ENCODE measurements around the gene NYAP1. TPM values are rescaled to one million over a fixed set of nuclear protein-coding genes. Genes with fewer than 3 reads are reported as not detected.
A peak's percentile ranks its signal among the peaks of the same experiment; 100 is the strongest.
"Not testable (repeated sequence)": the region's sequence is repeated elsewhere in the genome, so short reads cannot be mapped to it uniquely, and the experiment has no call there.

The NYAP1 gene
- under 1 TPM; 0.27 to 0.47 TPM for total RNA-seq
- long read RNA-seq, result 0 reads

- intact Hi-C loops (cut with DNase I, micrococcal nuclease), result no loop called here
- DNase-seq (peak; percentile 66 to 73), ATAC-seq (peak; percentile 49)
Measured at GRCh38 chr7:100483722-100484672, at the start of gene NYAP1. Gene NYAP1, plus strand, starts transcription at chr7:100483927. Its CDS starts 1,385 bp downstream, at chr7:100485312.

GRCh38 chr7:100434297-100435144 lies 49.2 kb upstream of the NYAP1 start:
- intact Hi-C loops (cut with DNase I, micrococcal nuclease), result no loop called here
- DNase-seq, result no peak
- ATAC-seq, result no peak

DNA sequence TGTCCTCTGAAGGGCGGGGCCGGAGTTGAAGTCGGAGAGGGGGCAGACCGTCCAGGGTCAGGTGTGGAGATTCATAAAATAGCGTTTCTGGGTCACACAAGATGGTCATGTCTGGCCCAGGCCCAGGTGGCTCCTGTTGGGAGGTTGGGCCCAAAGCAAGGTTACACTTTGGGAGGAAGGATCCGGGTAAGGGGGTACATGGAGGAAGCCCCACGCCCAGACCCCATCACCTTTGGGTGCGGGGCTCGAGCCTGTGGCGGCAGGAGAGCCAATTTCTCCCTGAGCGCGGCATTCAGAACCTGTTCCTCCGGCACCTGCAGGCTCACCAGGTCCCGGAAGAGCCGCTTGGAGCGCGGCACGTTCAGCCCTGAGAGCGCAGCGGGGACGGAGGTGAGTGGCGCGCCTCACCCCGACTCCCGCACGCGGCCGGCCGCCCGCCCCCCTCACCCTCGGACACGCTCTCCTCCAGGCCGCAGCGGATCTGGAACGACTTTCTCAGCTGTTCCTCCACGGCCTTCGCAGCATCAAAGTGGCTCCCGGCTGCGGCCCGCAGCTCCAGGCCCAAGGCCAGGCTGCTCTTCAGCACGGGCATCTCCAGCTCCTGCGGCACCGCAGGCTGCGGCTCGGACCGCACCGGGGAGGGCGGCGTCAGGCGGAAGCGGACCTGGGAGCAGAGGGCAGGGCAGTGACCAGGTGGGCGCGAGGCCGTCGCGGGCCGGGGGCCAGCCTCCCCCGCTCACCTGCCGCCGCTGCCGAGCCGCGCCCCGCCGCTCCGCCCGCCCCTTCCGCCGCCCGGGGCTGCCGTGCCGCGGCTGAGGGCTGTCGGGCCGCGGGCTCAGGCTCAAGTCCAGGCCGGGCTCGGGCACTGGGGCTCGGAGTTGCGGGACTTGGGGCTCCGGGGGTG lies 48.1 kb upstream of the NYAP1 start:
- ATAC-seq (peak; percentile 55), DNase-seq (peak; percentile 45 to 66)
- intact Hi-C loops (cut with DNase I, micrococcal nuclease), result no loop called here

DNA sequence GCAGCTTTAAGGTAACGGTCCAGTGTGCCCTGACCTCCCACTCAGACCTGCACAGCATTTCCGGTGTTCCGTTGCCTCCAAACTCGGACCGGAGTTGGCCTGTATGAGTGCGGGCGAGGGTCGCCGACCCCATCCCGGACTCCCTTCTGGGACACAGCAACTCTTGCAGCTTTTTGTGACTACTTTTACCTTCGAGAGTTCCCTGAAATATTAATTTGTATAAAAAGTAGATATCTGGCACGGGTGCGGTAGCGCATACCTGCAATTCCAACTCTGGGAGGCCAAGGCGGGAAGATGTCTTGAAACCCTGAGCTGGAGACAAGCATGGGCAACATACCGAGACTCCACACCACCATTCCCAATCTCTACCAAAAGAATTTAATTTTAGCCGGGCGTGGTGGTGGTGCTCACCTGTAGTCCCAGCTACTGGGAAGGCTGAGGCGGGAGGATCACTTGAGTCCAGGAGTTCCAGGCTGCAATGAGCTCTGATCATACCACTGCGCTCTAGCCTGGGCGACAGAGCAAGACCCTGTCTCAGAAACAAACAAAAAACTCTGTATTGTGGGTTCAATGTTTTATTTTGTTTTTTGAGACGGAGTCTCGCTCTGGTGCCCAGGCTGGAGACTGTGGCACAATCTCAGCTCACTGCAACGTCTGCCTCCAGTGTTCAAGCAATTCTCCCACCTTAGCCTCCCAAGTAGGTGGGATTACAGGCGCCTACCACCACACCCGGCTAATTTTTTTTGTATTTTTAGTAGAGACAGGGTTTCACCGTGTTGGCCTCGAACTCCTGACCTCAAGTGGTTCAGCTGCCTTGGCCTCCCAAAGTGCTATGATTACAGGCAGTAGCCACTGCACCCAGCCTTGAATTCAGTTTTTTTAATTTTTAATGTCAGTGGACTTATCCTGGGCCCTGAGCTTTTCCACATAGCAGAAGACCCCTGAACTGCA lies 46.3 kb upstream of the NYAP1 start:
- intact Hi-C loops (cut with DNase I, micrococcal nuclease), result no loop called here
- ATAC-seq (no peak), DNase-seq (peak; percentile 26 to 37)

- intact Hi-C loops (cut with DNase I, micrococcal nuclease), result no loop called here
- ATAC-seq (no peak), DNase-seq (no peak)
Measured at GRCh38 chr7:100438172-100438571, 45.6 kb upstream of the NYAP1 start.

DNA sequence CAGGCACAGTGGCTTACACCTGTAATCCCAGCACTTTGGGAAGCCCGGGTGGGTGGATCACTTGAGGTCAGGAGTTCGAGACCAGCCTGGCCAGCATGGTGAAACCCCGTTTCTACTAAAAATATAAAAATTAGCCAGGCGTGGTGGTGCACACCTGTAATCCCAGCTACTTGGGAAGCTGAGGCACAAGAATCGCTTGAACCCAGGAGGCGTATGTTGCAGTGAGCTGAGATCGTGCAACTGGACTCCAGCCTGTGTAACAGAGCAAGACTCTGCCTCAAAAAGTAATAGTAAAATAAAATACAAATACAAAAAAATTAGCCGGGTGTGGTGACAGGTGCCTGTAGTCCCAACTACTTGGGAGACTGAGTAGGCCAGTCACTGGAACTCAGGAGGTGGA lies 45.0 kb upstream of the NYAP1 start:
- intact Hi-C loops (cut with DNase I, micrococcal nuclease); DNase-seq; ATAC-seq: not testable (repeated sequence)

DNA sequence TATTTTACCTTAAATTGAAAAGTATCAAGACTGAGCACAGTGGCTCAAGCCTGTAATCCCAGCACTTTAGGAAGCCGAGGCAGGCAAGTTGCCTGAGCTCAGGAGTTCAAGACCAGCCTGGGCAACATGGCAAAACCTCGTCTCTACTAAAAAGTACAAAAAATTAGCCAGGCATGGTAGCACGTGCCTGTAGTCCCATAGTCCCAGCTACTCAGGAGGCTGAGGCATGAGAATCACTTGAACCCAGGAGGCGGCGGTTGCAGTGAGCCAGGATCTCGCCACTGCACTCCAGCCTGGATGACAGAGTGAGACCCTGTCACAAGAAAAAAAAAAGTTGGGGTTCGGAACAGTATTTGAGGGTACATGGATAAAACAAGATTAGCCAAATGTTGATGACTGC lies 44.5 kb upstream of the NYAP1 start:
- ATAC-seq; DNase-seq; intact Hi-C loops (cut with DNase I, micrococcal nuclease): not testable (repeated sequence)

DNA sequence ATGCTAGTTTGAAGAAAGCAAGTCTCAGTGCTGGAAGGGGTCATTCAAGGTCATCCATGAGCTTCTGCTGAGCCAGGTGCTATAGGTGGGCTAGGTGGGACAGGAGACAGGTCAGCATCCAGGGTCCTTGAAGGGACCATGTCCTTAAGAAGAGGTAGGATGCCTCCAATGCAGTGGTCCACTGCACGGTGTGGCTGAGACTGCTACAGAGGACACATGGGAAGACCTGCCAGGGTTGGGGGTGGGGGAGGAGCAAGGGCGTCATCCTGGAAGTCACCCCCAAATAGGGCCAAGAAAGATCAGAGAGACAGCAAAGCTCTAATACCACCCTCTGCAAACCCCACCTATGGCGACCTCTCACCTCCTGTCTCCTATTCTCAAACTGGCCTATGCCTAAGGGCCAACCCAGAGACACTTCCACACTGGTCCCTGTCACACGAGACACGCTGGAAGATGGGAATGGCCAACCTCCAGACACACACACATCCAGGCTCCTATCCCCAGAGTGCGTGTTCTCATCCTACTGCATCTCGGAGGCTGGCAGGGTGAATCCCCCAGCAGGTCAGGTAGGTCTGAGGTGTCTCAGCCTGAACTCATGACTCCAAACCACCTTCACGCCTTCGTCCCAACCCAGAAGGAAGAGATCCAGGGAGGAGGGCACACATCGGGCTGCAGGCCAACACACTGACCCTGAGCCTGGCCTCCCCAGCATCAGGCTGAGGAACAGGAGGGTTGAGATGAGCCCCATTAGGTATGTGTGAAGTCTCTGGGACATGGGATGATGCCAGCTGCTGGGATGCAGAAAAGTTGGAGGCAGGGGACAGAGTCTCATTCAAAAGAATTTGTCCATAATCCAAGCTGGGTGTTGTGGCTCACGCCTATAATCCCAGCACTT lies 41.8 kb upstream of the NYAP1 start:
- no peak for DNase-seq
- ATAC-seq, result no peak
- intact Hi-C loops (cut with DNase I, micrococcal nuclease), result no loop called here

GRCh38 chr7:100443096-100443840 lies 40.5 kb upstream of the NYAP1 start:
- intact Hi-C loops (cut with DNase I, micrococcal nuclease), result no loop called here
- ATAC-seq (no peak), DNase-seq (no peak)

DNA sequence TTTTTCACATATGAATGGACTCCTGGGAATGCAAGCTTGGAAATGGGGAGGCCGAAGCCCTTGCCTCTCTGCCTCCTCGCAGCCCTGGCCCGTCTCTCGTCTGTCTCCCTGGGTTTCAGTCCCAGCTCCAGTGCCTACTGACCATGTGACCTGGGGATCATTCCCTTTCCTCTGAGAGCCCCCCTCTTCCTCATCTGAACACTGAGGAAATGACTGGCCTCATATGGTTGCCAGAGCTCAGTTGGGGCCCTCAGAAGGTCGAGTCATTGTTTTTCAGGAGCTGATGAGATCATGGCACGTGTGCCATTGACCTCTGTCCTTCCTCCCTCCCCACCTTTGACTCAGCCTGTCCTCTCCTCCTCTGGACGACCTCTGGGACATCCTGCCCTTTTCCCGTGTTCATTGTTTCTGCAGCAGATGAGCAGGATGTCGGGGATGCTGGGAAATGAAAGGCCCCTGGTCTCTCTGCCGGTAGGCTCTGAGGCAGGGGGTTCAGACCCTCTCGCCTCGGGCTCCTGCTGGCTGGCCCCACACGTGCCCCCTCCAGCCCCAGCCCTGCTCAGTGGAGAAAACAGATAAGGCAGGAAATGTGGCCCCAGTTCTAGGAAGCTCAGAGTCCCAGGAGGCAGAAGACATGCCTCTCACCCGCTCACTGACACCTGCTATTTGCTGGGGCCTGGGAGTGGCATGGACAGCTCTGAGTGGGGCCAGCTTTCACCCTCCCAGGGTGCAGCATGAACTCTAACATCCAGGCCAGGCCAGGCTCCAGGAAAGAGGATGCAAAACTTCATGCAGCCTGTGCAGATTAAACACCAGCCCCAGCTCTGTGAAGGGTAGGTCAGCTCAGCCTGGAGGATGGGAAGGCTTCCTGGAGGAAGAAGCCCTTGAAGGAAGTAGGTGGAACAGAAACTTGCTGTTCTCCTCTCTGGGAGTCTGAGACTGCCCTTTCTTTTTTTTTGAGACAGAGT lies 39.1 kb upstream of the NYAP1 start:
- intact Hi-C loops (cut with DNase I, micrococcal nuclease), result no loop called here
- DNase-seq (peak in 1 of 2 donors; percentile 11), ATAC-seq (peak; percentile 80)

GRCh38 chr7:100446040-100446439 lies 37.7 kb upstream of the NYAP1 start:
- no peak for ATAC-seq
- no peak for DNase-seq
- intact Hi-C loops (cut with DNase I, micrococcal nuclease), result no loop called here

DNA sequence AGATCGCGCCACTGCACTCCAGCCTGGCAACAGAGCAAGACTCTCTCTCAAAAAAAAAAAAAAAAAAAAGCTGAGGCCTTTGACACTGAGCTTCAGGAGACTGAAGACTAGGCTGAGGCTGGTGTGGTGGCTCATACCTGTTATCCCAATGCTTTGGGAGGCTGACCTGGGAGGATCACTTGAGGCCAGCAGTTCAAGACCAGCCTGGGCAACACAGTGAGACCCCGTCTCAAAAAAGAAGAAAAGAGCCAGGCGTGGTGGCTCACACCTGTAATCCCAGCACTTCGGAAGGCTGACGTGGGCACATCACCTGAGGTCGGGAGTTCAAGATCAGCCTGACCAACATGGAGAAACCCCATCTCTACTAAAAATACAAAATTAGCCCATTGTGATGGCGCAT lies 36.4 kb upstream of the NYAP1 start:
- DNase-seq; intact Hi-C loops (cut with DNase I, micrococcal nuclease); ATAC-seq: not testable (repeated sequence)

GRCh38 chr7:100449190-100449795 lies 34.4 kb upstream of the NYAP1 start:
- ATAC-seq (no peak), DNase-seq (no peak)
- intact Hi-C loops (cut with DNase I, micrococcal nuclease), result no loop called here

GRCh38 chr7:100452513-100452912 lies 31.2 kb upstream of the NYAP1 start:
- intact Hi-C loops (cut with DNase I, micrococcal nuclease), result no loop called here
- no peak for DNase-seq
- ATAC-seq, result no peak
